ENCODE data around the gene TP63.
"Not testable (repeated sequence)": the region's sequence is repeated elsewhere in the genome, so short reads cannot be mapped to it uniquely, and the experiment has no call there.

The TP63 gene

DNA sequence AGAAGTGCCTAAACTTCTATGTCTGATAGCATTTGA lies at the start of gene TP63:
TSS of gene TP63 (plus strand) at position 17 of the 36 bp plus-strand sequence. CDS start 127 bp downstream, outside the sequence.
- in situ Hi-C loops (cut with HindIII; ENCODE audit: low sequenced_read_pairs) = loop anchor here (10.0 kb wide), 1 partner anchor 324 kb away; no protein-coding TSS in a partner anchor

DNA sequence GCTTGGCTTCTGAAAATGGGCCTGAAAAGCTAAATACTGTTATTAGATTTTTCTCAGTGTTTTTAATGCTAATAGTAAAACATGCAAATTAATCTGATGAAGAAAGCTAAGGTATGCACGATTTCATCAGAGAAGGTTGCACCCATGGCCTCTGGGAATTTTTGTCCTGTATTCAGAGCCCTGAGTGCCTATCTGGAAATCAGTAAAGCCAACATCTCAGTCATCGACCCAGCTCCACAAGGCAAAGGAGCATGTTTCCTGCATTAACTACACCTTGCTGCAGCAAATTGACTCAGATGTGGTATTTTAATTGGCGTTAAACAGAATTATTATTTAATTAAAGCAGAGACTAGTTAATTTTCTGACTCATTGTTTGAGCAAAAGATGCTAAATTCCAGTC lies 49.0 kb upstream of the TP63 start:
- in situ Hi-C loops (cut with HindIII; ENCODE audit: low sequenced_read_pairs) = no loop called here

DNA sequence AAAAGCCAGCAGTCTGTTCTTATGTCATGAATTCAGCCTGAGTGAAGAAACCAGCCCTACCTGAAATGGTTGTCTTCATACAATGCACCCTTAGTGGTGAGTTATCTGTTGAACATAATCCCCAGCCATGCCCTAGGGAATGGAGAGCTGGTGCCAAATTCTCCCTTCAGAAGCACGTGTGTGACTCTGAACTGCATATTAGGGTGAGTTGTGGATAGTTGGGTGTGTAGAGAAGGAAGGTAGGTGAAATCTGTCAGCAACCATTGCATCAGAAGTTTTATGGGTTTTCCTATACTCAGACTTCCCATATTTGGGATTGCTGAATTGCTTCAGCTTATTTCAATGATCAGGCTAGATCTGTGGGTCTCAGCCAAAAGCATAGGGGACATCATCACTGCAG lies 46.5 kb upstream of the TP63 start:
- in situ Hi-C loops (cut with HindIII; ENCODE audit: low sequenced_read_pairs) = no loop called here

DNA sequence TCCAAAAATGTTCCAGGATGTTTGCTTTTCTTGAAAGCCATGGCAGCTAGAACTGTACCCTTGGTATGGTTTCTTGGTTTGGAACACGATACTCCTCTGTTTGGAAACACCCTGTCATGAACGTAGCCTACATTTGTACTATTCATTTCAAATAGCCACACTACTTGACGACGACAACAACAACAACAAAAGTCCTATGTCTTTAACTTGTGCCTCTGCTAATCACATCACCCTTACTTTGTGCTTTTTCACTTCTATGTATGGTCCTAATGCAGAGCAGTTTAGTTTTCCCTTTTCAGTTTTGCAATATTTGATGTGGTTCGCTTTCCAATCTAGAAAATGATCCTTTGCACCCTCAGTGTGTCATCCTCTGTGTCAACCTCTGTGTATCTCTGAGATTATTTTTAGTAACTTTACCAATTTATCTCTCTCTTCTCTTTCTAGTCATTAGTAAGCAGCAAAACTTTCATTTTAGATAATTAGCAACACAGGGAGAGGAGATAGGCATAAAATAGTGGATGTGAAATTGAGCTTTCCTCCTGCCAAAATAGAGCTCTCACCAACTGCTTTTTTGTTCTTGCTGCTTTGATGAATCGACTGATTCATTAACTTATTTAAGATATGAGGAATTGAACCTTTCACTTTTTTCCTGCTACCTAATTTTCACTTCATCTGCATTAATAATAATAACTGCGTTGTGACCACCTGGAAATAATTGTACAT lies 44.1 kb upstream of the TP63 start:
- in situ Hi-C loops (cut with HindIII; ENCODE audit: low sequenced_read_pairs) = no loop called here

DNA sequence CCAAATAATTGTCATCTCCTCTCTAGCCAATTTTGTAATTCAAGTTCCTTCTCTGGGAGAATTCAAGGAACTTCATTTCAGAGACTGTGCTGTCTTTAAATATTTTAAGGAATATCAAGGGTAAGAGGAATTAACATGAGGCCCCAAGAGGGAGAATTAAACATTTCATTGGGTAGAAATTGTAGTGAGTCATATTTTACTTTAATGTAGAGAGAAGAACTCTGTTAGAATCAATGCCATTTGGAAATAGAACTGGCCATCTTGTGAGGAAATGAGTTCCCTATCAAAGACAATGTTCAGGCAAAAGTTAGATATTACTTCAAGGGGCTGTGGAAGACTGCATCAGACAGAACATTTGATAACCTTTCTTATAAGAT lies 43.5 kb upstream of the TP63 start:
- in situ Hi-C loops (cut with HindIII; ENCODE audit: low sequenced_read_pairs) = no loop called here

DNA sequence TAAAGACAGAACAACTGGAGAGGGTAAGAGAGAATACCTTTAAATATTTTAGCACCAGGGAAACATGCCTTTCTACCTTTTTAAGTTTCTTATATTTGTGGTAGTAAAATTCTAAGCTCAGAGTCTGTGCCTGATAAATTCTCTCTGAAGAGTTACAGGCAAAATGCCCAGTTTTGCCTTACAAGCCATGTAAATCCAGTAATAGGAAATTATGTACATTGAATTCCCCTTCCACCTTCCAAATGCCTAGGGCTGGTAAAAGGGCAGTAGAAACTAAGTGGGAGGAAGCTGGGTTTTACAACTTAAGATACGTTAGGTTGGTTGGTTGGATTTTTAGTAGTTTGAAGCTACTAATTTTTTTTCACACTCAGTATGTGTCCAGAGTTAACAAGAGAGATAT lies 43.1 kb upstream of the TP63 start:
- in situ Hi-C loops (cut with HindIII; ENCODE audit: low sequenced_read_pairs) = no loop called here

DNA sequence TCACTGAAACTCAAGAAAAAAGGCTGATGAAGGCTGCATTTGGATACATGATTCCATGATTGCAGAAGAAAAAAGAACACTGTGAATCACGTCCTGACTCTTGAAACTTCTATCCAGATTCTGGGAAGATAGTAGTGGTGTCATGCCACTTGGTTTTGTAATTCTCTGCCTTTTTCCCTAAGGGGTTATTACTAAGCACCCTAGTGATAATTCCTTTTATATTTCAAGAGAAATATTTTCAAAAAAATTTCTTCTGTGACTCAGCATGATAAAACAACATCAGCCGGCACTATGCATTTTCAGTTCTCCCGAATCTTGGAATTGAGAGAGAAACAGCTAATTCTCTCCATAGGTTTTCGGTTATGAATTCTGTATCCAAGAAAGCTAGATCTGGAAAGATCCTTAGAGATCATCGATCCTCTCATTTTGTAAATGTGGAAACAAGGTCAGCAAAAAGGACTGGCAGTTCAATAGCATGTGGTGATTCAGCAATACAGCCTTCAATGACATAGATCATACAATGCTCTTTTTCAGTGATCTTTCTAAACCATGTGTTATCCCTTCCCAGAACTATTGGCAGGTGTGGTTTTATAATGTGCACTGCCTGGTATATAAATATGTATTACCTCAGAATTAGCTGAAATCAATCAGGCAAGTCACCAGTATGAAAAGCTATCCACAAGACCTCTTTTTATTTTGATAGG lies 42.6 kb upstream of the TP63 start:
- in situ Hi-C loops (cut with HindIII; ENCODE audit: low sequenced_read_pairs) = no loop called here

DNA sequence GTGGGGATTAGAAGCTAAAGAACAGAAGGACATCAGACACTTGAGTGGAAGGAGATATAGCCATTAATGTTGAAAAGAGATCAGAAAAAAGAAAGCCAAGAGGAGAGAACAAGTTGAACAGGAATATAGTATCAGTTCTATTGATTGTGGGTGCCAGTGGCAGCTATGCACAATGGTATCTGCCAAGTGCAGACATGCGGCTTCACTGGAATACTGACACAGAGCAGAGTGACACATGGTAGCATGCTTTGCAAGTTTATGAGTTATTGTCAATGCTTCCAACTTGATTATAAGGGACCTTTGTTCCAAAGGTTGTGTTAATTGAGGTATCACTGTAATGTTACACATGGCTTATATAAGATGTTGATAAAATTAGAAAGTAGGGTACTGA lies 42.0 kb upstream of the TP63 start:
- in situ Hi-C loops (cut with HindIII; ENCODE audit: low sequenced_read_pairs) = no loop called here

DNA sequence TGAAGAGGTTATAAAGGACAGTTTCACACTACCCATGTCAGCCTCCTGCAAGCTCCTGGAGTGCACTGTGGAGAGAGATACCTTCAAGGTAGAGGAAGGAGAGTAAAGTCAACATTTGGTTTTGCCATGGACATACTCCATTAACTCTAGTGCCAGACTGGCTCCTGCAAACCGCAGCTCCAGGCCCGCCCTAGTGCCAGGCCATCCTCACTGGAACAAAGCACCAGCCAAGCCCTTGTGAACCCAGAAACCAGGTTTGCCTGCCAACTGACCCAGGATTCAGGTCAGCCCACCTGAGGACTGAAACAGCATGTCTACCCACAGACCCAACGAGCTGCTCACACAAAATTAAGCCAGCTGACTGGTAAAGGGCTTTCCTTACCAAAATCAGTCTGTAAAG lies 41.0 kb upstream of the TP63 start:
- in situ Hi-C loops (cut with HindIII; ENCODE audit: low sequenced_read_pairs) = no loop called here

DNA sequence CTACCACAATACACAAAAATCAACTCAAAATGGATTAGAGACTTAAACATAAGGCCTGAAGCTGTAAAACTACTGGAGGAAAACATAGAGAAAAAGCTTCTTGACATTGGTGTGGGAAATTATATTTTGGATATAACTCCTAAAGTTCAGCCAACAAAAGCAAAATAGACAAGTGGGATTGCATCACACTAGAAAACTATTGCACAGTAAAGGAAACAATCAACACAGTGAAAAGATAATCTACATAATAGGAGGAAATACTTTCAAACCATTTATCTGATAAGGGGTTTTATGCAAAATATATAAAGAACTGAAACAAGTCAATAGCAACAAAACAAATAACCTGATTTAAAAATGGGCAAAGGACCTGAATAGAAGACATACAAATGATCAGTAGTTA lies 37.6 kb upstream of the TP63 start:
- in situ Hi-C loops (cut with HindIII; ENCODE audit: low sequenced_read_pairs) = no loop called here

DNA sequence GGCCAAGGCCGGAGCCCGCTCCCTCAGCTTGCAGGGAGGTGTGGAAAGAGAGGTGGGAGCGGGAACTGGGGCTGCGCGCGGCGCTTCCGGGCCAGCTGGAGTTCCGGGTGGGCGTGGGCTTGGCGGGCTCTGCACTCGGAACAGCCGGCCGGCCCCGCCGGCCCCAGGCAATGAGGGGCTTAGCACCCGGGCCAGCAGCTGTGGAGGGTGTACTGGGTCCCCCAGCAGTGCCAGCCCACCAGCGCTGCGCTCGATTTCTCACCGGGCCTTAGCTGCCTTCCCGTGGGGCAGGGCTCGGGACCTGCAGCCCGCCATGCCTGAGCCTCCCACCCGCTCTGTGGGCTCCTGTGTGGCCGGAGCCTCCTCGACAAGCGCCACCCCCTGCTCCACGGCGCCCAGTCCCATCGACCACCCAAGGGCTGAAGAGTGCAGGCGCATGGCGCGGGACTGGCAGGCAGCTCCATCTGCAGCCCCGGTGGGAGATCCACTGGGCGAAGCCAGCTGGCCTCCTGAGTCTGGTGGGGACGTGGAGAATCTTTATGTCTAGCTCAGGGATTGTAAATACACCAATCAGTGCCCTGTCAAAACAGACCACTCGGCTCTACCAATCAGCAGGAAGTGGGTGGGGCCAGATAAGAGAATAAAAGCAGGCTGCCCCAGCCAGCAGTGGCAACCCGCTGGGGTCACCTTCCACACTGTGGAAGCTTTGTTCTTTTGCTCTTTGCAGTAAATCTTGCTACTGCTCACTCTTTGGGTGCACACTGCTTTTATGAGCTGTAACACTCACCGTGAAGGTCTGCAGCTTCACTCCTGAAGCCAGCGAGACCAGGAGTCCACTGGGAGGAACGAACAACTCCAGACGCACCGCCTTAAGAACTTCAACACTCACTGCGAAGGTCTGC lies 34.9 kb upstream of the TP63 start:
- in situ Hi-C loops (cut with HindIII; ENCODE audit: low sequenced_read_pairs) = not testable (repeated sequence)

DNA sequence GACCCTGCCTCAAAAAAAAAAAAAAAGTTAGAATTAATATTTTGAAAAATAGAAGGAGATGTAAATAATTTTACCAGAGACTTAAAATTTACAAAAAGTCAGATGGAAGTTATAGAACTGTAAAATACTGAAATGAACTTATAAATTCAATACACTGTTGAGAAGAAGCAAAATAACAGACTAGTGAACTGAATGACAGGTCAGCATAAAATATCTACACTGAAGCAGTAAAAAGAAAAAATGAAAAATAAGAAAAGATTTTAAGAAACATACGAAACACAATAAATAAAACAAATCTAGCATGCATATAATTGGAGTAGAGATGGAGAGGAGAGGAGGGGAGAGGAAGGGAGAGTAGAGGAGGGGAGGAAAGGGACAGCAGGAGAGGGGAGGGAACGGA lies 33.3 kb upstream of the TP63 start:
- in situ Hi-C loops (cut with HindIII; ENCODE audit: low sequenced_read_pairs) = no loop called here

DNA sequence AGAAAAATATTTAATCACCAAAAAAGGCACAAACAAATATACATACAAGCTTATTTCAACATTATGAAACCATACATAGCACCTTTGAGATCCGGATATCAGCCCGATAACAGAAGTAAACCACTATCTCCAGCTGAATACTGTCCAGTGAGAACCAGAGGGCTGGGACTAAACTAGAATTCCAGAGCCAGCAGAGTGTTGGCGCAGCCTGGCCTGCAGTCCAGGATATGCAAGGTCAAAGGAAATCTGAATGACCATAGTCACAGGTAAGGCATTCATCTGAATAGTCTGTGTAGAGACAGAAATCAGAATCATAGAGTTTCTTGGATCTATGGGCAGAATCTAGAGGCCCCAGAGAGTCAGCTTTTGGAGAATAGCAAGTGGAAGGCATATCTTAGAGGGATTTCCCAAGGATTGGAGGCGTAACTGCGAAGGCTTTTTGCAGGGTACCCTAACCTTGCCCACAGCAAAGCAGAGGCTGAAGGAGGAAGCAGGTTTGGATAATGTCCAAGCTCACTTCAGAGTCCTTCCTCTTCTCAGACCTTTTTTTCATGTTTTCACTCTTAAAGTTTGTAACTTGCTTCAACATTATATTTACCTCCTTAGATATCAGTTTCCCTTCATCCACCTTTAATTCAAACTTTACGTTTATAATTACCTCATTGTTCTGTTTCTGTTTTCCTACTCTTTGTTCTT lies 32.5 kb upstream of the TP63 start:
- in situ Hi-C loops (cut with HindIII; ENCODE audit: low sequenced_read_pairs) = no loop called here

DNA sequence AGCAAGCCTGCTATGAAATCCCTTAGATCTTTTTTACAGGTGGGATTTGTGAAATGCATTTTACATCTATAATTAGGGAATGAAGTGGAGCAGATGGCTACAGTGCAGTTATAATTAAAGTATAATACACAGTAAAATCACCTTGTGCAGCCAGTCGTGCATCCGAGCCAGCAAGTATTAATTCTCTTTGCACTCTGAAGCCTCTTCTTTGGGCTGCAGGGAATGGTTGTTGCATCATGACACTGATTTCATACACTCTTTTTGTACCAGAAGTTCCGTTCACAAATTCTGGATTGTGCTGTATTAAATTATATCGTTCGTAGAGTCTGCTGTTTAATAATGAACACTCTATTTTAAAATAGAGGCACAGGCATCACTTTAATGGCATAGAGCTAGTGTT lies 28.7 kb upstream of the TP63 start:
- in situ Hi-C loops (cut with HindIII; ENCODE audit: low sequenced_read_pairs) = no loop called here

DNA sequence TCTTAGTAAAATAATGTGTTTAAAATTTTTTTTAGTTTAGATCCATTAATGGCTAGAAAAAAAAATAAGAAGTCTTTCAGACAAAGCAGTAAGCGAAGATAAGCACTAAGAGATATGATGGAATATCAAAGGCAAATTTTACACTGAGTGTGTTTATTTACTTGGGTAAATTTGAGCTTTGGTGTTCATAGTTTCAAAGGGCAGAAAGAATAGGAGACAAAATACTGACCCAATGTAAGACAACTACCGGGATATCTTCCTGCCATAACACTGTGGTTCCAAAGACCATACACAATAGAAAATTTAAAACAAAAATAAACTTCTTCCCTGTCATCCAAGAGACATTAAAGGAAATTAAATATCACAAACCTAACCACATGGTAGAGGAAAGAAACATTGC lies 25.5 kb upstream of the TP63 start:
- in situ Hi-C loops (cut with HindIII; ENCODE audit: low sequenced_read_pairs) = no loop called here

DNA sequence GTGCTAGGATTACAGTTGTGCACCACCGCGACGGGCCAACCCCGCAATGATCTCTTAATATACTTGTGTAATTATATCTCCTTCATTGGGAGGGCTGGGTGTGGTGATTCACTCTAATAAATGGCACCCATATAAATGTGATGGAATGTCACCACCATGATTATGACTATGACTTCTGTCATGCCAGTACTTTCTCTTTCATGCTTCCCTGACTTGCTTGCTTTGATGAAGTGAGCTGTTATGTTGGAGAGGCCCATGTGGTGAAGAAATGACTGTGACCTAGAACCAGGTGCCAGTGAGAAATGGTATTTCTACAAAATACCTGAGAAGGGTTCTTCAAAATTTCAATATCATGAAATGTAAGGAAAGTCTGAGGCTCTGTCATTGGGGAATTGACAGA lies 24.4 kb upstream of the TP63 start:
- in situ Hi-C loops (cut with HindIII; ENCODE audit: low sequenced_read_pairs) = no loop called here

DNA sequence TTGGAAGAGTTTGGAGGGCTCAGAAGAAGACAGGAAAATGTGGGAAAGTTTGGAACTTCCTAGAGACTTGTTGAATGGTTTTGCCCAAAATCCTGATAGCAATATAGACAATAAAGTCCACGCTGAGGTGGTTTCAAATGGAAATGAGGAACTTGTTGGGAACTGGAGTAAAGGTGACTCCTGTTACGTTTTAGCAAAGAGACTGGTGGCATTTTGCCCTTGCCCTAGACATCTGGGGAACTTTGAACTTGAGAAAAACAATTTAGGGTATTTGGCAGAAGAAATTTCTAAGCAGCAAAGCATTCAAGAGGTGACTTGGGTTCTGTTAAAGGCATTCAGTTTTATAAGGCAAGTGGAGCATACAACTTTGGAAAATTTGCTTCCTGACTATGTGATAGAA lies 18.5 kb upstream of the TP63 start:
- in situ Hi-C loops (cut with HindIII; ENCODE audit: low sequenced_read_pairs) = not testable (repeated sequence)

DNA sequence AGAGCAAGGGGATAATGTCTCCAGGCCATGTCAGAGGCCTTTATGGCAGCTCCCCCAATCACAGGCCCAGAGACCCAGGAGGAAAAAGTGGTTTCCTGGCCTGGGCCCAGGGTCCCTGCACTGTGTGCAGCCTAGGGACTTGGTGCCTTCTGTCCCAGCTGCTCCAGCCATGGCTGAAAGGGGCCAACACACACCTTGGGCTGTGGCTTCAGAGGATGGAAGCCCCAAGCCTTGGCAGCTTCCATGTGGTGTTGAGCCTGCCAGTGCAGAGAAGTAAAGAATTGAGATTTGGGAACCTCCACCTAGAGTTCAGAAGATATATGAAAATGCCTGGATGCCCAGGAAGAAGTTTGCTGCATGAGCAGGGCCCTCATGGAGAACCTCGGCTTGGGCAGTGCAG lies 18.1 kb upstream of the TP63 start:
- in situ Hi-C loops (cut with HindIII; ENCODE audit: low sequenced_read_pairs) = no loop called here

DNA sequence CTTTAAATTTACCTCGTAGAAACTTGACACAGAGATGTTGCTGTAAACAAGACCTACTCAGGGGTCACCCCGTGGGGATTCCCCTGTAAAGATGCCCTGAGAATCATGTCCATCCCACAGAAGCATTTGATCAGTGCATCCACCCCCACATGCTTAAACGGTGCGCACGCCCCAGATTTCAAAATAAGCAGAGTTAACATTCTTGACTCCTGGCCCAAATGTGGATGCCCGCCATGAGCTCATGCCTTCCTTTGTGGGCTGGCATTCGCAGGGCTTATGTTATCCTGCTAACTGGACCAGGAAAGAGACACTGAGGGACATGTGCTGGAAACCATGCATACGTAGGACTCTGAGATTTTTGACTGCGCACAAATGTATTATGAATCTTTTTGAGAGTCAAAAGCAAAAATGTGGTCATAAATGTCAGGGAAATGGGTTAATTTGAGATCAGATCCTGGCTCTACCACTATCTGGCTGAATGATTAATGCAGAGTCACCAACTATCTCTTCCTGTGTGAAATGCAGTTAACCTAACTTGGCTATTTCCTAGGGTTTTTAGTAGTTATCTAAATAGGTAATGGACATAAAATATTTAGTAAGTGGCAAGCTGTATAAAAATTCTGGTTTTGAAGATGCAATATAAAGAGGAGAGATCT lies 9.1 kb upstream of the TP63 start:
- in situ Hi-C loops (cut with HindIII; ENCODE audit: low sequenced_read_pairs) = no loop called here

DNA sequence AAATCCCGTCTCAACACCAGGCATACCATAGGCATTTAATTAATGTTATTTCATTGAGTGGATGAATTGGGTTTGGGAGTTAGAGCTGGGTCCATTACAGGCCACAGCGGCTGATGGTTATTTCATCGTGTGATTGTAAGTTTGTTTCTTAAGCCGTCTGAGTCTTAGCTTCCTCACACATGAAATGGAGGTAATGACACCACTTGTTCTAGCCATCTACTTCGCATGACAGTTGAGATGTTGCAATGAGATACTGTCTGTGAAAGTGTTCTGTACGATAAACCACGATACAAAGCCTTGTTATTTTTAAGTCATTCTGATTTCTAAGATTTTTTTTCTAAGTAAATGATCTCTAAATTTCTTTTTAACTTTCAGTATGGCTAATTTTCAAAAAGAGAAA lies 8.6 kb upstream of the TP63 start:
- in situ Hi-C loops (cut with HindIII; ENCODE audit: low sequenced_read_pairs) = no loop called here

DNA sequence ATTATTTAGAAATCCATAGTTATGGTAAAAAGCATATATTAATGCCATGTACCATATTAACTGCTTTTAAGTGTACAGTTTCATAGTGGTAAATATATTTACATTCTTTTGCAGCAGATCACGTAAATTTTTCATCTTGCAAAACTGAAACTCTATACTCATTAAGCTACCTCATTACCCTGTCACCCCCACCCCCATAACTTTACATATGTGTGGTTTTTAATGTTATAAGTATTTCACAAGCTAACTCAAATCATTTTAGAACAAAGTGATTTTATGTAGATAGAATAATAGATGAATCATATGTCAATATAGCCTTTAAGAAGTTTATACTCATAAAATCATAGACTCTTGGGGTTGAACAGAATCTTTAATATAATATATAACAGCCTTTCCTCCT lies 7.1 kb upstream of the TP63 start:
- in situ Hi-C loops (cut with HindIII; ENCODE audit: low sequenced_read_pairs) = no loop called here
